K562 (cell line): ENCODE results near the gene HGD. TPM values are rescaled to one million over a fixed set of nuclear protein-coding genes. Genes with fewer than 3 reads are reported as not detected.

ENCODE experiments used
- CHD1 ChIP-seq: fragments of 200-600 bp; sonication (generic); IDR thresholded peaks from one replicate; pipeline ENCODE4 v1.6.1; 2012; ENCODE audit warnings: mild to moderate bottlenecking, moderate library complexity, low read length, inconsistent platforms
- ETV1 ChIP-seq: fragments of 450-650 bp; conservative IDR thresholded peaks from 2 replicates; pipeline ENCODE4 v1.6.1; 2016; ENCODE audit warnings: missing genetic modification characterization, control low read depth, low read depth, missing compliant biosample characterization
- EWSR1 ChIP-seq: fragments of 450-650 bp; IDR thresholded peaks from 2 replicates; pipeline ENCODE4 v1.6.1; 2018; ENCODE audit warnings: borderline replicate concordance, mild to moderate bottlenecking, low read depth, moderate library complexity; ENCODE audit not compliant: partially characterized antibody
- FOXK2 ChIP-seq, 2 experiments: fragments of 450-650 bp; IDR thresholded peaks in 1 of 2; conservative IDR thresholded peaks in 1 of 2; 2 replicates each; pipeline ENCODE4 v1.6.1; 2016; ENCODE audit warnings: low read depth in 2 of 2, mild to moderate bottlenecking in 1 of 2
- GABPA ChIP-seq: fragments of 200-800 bp; sonication (Bioruptor generic); conservative IDR thresholded peaks from 2 replicates; pipeline ENCODE4 v1.6.1; 2016; ENCODE audit warnings: low read depth, missing genetic modification characterization, missing compliant biosample characterization
- GATA2 ChIP-seq: sonication (generic); formaldehyde crosslinking; IDR thresholded peaks from 2 replicates; pipeline ENCODE4 v1.4.0; 2020; ENCODE audit warnings: mild to moderate bottlenecking, missing genetic modification reagents
- GTF2A2 ChIP-seq: IDR thresholded peaks from 2 replicates; pipeline ENCODE4 v1.6.1; 2016; ENCODE audit warnings: mild to moderate bottlenecking, missing genetic modification characterization, missing compliant biosample characterization
- HDAC1 ChIP-seq, 2 experiments: fragments of 450-650 bp; IDR thresholded peaks; 2 replicates each; pipeline ENCODE4 v1.6.1; 2016 to 2017; ENCODE audit warnings: inconsistent platforms in 1 of 2, mild to moderate bottlenecking in 1 of 2, moderate library complexity in 1 of 2
- NELFE ChIP-seq: IDR thresholded peaks from 2 replicates; pipeline ENCODE4 v1.6.1; 2011; ENCODE audit warnings: mild to moderate bottlenecking; ENCODE audit not compliant: insufficient read depth, insufficient read length
- PURB ChIP-seq: sonication (generic); formaldehyde crosslinking; IDR thresholded peaks from 2 replicates; pipeline ENCODE4 v1.9.0; 2021; ENCODE audit warnings: low read depth, mild to moderate bottlenecking, missing genetic modification reagents
- TAL1 ChIP-seq: fragments of 450-650 bp; IDR thresholded peaks from 2 replicates; pipeline ENCODE4 v1.6.1; 2016; ENCODE audit warnings: mild to moderate bottlenecking
- YBX1 ChIP-seq: fragments of 450-650 bp; IDR thresholded peaks from 2 replicates; pipeline ENCODE4 v1.7.1; 2016; ENCODE audit warnings: mild to moderate bottlenecking
- ZNF143 ChIP-seq: sonication (generic); formaldehyde crosslinking; IDR thresholded peaks from 2 replicates; pipeline ENCODE4 v1.9.0; 2022; ENCODE audit warnings: mild to moderate bottlenecking, missing genetic modification reagents
- ZNF212 ChIP-seq: fragments of 450-650 bp; formaldehyde crosslinking; IDR thresholded peaks from 2 replicates; pipeline ENCODE4 v1.4.0; 2020; ENCODE audit warnings: mild to moderate bottlenecking
- polyA plus RNA-seq, 8 experiments: library from polyadenylated mRNA; depleted of rRNA in 4 of 8; stranded (reverse) in 5 of 8; unstranded in 3 of 8; fragments of >200 nt; fragmentation: Nextera tagmentation in 2 of 8; fragmentation: Illumina TruSeq in 1 of 8; extraction: Ambion mirVana in 2 of 8; extraction: Trizol in 1 of 8; gene quantifications; 2 replicates each; pipeline versions ENCODE4 v1.2.1 to v1.2.3, GENCODE V29; 2011 to 2014; ENCODE audit warnings: inconsistent platforms in 1 of 8, missing spikeins in 1 of 8
- total RNA-seq, 7 experiments: library from RNA; depleted of rRNA in 6 of 7; stranded (reverse); fragments of >200 nt in 6 of 7; fragmentation: Illumina TruSeq in 2 of 7; extraction: Trizol in 2 of 7; gene quantifications; 2 replicates each; pipeline versions ENCODE4 v1.2.1 to v1.2.3, GENCODE V29; 2011 to 2021; ENCODE audit warnings: low replicate concordance in 1 of 7
- TF ChIP-seq, protein P1 (sequence below): fragments of 250-450 bp; sonication (Bioruptor Pico); IDR thresholded peaks from 2 replicates; pipeline ENCODE4 v1.8.0; 2022; ENCODE audit warnings: moderate library complexity, mild to moderate bottlenecking, inconsistent platforms
- TF ChIP-seq, protein P2 (sequence below): sonication (generic); formaldehyde crosslinking; IDR thresholded peaks from 2 replicates; pipeline ENCODE4 v1.8.0; 2022; ENCODE audit warnings: missing genetic modification reagents, mild to moderate bottlenecking, moderate library complexity, borderline replicate concordance
- TF ChIP-seq, protein P3 (sequence below): conservative IDR thresholded peaks from 2 replicates; pipeline ENCODE4 v1.6.1; 2011; ENCODE audit warnings: low read depth, mild to moderate bottlenecking, low read length; ENCODE audit not compliant: control insufficient read depth
- TF ChIP-seq, protein P4 (sequence below), 2 experiments: IDR thresholded peaks; 2 replicates each; pipeline ENCODE4 v1.6.1; 2012; ENCODE audit warnings: improper control_type of control experiment in 2 of 2, low read depth in 2 of 2, low read length in 2 of 2, borderline replicate concordance in 1 of 2

HGD gene
- total and polyA plus RNA-seq, 9 of the 15 experiments (the other 6 are each of a cell fraction or from before 2014, with no cell fraction given), result 0.08 to 0.25 (median 0.17) TPM; not detected in 4

DNA sequence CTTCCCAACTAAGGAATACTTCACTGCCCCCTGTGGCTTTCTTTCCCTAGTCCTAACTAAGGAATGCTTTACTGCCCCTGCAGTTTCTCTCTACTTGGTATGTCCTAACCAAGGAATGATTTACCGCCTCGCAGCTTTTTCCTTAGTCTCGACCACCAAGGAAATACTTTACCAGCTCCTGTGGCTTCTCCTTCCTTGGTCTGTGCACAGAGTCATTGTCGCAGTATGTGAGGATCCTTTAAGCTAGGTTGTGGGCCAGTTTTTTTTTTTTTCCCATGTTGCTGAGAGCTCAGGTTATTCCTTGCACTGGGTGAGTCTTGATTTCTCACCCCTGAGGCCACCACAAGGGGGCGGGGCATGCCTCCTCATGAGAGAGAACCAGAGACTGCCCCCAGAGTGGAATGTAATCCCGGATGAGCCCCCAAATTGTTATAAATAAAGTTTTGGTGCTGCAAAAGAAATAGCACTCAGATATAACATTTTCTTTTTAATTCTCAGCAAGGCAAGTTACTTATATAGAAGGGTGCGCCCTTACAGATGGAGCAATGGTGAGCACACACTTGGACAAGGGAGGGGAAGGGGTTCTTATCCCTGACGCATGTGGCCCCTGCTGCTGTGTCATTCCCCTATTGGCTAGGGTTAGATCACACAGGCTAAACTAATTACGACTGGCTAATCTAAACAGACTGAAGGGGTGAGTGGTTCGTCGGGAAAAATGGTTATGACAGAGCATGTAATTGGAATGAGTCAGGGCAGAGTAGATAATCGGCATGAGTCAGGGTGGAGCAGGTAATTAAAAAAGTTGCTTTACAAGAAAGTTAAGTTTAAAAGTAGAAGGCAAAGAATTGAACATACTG is 58.9 kb downstream of the HGD start (continued):
- TF ChIP-seq, protein P1, sequence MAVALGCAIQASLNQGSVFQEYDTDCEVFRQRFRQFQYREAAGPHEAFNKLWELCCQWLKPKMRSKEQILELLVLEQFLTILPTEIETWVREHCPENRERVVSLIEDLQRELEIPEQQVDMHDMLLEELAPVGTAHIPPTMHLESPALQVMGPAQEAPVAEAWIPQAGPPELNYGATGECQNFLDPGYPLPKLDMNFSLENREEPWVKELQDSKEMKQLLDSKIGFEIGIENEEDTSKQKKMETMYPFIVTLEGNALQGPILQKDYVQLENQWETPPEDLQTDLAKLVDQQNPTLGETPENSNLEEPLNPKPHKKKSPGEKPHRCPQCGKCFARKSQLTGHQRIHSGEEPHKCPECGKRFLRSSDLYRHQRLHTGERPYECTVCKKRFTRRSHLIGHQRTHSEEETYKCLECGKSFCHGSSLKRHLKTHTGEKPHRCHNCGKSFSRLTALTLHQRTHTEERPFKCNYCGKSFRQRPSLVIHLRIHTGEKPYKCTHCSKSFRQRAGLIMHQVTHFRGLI (CRISPR knock-in tag), result no peak
- TF ChIP-seq, protein P2, sequence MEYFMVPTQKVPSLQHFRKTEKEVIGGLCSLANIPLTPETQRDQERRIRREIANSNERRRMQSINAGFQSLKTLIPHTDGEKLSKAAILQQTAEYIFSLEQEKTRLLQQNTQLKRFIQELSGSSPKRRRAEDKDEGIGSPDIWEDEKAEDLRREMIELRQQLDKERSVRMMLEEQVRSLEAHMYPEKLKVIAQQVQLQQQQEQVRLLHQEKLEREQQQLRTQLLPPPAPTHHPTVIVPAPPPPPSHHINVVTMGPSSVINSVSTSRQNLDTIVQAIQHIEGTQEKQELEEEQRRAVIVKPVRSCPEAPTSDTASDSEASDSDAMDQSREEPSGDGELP, result 0 out of 2 replicates have a peak, but pooled peaks have one; percentile 6
- TF ChIP-seq, protein P3, sequence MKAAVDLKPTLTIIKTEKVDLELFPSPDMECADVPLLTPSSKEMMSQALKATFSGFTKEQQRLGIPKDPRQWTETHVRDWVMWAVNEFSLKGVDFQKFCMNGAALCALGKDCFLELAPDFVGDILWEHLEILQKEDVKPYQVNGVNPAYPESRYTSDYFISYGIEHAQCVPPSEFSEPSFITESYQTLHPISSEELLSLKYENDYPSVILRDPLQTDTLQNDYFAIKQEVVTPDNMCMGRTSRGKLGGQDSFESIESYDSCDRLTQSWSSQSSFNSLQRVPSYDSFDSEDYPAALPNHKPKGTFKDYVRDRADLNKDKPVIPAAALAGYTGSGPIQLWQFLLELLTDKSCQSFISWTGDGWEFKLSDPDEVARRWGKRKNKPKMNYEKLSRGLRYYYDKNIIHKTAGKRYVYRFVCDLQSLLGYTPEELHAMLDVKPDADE, result no peak
- TF ChIP-seq CHD1, result no peak
- TF ChIP-seq, protein P4, sequence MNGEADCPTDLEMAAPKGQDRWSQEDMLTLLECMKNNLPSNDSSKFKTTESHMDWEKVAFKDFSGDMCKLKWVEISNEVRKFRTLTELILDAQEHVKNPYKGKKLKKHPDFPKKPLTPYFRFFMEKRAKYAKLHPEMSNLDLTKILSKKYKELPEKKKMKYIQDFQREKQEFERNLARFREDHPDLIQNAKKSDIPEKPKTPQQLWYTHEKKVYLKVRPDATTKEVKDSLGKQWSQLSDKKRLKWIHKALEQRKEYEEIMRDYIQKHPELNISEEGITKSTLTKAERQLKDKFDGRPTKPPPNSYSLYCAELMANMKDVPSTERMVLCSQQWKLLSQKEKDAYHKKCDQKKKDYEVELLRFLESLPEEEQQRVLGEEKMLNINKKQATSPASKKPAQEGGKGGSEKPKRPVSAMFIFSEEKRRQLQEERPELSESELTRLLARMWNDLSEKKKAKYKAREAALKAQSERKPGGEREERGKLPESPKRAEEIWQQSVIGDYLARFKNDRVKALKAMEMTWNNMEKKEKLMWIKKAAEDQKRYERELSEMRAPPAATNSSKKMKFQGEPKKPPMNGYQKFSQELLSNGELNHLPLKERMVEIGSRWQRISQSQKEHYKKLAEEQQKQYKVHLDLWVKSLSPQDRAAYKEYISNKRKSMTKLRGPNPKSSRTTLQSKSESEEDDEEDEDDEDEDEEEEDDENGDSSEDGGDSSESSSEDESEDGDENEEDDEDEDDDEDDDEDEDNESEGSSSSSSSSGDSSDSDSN (IDR thresholded peaks at IDR 0.05; ENCODE audit: borderline replicate concordance in 1 of 2, low read depth in 2 of 2, low read length in 2 of 2), result no peak
- TF ChIP-seq EWSR1, result no peak
- no peak for TF ChIP-seq ZNF212 (CRISPR knock-in tag)
- peak in 1 of 2 experiments; percentile 62; a peak in 1 of 4 replicates for TF ChIP-seq FOXK2 (conservative IDR thresholded peaks at IDR 0.05 in 1 of 2, IDR thresholded peaks at IDR 0.05 in 1 of 2; ENCODE audit: low read depth in 2 of 2)
- no peak for TF ChIP-seq NELFE
- no peak for TF ChIP-seq TAL1
- TF ChIP-seq PURB (CRISPR knock-in tag), result no peak
- TF ChIP-seq HDAC1 (IDR thresholded peaks at IDR 0.05), result no peak
- no peak for TF ChIP-seq GATA2
- TF ChIP-seq GABPA (tag), result no peak
- no peak for TF ChIP-seq GTF2A2 (tag)
- TF ChIP-seq ETV1 (tag), result no peak
- no peak for TF ChIP-seq YBX1
- TF ChIP-seq ZNF143 (CRISPR knock-in tag), result no peak
